GM18870 (cell line): ENCODE measurements around the gene AKAP13.

Experiments
- ATAC-seq: cut with Tn5 transposase; IDR thresholded peaks from one replicate; pipeline ENCODE4 v1.9.1; 2021; ENCODE audit warnings: moderate library complexity; ENCODE audit not compliant: unreplicated experiment

Gene AKAP13

DNA sequence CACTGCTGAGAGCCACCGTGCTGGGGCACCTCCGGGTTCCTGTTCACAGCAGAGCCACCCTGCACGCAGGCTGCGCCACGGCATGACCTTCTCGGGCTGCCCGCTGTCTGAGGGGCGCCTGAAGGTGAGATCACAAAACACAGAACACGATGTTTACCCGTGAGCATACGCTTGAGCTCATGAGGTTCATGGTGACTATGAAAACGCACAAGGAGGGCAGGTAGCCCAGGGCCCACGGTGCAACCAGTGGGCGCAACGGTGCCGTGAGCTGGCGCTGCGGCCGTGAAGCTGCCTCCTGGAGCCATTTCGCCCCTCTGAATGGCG is 378.2 kb downstream of the AKAP13 start:
- ATAC-seq: no peak

GRCh38 chr15:85759376-85759775 is 379.0 kb downstream of the AKAP13 start:
- no peak for ATAC-seq

GRCh38 chr15:85760049-85760448 is 379.6 kb downstream of the AKAP13 start:
- ATAC-seq: no peak

- ATAC-seq: no peak
Measured at GRCh38 chr15:85760531-85761371, 380.3 kb downstream of the AKAP13 start.

GRCh38 chr15:85761635-85762034 is 381.2 kb downstream of the AKAP13 start:
- ATAC-seq: no peak

DNA sequence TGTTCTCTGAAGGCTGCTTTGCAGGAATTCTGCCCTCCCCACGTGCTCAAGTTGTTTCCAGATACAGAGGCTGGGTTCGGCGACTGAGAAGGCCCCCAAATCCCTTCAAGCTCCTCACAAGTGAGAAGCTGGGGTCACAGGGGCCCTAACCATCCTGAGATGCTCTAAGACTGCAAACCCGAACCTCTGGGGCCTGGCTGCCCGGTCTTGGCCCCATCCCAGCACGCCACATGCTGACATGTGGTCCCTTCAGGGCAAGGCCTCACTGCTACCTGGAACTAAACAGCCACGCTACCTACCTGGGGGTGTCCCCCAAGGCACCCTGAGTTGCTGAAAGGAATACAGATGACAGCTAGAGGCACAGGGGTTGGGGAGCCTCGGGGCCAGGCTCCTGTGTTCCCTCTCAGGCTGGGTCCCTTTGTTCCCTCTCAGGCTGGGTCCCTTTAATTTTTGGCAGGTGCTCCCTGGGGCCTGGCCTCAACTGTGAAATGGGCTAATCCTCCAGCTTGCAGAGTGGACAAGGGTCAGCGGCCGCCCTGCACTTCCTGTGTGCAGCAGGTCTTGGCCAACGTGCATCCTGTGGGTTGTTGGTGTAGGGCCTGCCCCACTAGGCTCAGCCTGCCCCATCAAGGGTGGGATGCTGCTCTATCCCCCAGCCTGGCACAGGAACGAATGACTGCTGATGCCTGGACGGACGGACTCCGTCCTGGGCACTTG is 381.8 kb downstream of the AKAP13 start:
- no peak for ATAC-seq

DNA sequence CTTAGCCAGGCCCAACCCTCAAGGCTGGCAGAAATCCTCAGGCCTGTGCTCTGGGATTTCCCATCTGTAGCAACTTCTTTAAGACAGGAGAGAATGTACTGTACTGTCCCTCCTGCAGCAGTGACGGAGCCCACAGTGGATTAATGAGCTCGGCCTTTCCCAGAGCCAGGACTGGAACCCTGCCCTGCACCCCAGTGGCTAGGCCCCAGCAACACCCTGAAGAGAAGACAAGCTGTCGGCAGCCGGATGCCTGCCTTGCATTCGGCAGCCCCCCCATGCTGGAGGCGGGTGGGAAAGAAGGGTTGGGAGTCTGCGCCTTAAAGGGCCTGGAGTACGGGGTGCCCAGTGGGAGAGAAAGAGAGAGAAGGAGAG is 382.3 kb downstream of the AKAP13 start:
- no peak for ATAC-seq

- no peak for ATAC-seq
Measured at GRCh38 chr15:85763157-85763556, 382.8 kb downstream of the AKAP13 start.

DNA sequence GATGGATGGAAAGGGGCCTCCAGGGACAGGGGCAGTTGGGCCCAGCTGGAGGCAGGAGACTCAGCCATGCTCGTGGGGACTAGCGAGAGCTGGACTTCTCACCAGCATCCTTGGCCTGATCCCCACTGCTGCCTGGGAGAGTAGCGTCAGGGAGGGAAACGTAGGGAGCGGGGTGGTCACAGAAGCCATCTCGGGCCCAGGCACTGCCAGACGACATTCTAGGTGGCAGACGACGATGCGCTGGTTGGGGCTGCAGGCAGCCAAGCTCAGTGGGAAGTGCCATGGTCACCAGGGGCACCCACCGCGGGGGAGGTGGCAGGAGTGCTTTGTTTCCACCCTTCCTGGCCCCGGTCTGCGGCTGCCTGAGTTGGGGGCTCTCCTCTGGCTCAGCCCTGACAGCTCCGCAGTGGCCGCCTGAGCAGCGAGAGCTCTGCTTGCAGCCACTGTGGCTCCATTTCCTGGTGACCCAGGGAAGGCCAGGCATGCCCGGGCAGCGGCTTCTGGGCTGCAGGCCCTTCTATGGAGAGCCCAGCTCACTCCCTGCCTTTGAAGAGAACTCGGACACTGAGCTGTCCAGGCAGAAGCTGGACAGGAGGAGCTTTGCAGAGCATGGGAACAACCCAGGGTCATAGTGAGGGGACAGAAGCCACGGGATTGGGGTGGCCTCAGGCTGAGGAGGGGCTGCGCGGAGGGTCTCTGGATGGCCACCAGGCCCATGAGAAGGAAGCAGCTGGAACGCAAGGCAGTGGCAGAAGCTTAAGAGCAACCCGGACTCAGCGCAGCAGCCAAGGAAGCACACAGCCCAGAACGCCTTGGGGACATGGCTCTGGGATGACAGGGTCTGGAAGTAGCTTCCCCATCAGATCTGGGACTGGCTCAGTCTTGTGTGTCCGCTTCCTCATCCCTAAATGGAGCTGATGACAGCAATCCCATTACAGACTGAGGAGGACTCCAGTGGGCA is 383.6 kb downstream of the AKAP13 start:
- no peak for ATAC-seq

GRCh38 chr15:85764649-85765277 is 384.4 kb downstream of the AKAP13 start:
- ATAC-seq: no peak

GRCh38 chr15:85766001-85766831 is 385.8 kb downstream of the AKAP13 start:
- ATAC-seq: no peak

- no peak for ATAC-seq
Measured at GRCh38 chr15:85767785-85768529, 387.6 kb downstream of the AKAP13 start.

DNA sequence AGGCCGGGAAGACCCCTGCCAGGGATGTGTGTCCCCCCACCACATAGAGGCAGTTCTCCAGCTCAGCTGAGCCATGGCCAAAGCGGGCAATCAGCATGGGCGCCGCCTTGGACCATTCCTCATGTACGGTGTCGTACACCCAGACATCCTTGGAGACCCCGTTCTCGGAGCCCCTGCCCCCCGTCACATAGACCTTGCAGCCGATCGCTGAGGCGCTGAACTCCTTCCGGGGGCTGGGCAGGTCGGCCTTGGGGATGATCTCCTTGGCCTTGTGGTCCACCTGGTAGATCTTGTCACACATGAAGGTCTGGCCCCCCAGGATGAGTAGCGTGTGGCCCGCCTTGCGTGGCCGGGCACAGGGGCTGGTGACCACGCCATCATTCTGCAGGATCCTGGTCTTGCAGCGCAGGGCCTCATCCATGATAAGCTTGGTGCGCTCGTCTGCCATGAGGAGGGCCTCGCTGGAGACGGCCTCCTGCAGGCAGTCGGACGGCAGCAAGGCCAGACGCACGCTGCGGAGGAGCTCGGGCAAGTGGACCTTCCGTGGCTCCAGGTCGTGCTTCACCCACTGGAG is 388.3 kb downstream of the AKAP13 start:
- no peak for ATAC-seq

DNA sequence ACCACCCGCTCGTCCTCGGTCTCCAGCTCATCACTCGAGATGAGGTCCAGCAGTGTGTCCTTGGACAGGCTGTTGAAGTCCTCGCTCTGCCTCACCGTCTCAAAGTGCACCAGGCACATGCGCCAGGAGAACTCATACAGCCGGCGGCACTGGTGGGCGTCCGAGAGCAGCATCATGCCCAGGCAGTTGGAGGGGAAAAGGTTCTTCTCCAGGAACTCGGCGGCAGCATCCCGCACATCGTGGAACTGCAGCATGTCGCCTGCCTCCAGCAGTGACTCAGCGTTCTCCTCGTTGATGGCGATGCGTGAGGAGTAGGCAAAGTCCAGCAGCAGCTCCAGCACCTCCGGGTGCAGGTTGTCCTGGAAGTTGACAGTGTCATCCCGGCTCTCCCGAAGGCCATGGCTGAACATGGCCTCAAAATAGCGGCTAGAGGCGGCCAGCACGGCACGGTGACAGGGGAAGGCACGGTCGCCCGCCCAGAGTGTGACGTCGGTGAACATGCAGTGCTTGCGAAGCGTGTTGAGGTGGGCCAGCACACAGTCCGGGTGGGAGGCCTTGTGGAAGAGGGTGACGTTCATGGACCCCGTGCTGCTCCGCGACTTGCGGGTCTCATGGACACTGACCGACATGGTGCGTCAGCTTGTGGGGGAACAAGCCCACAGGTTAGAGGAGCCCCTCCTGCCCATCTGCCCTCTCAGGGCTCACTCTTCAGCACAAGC is 388.9 kb downstream of the AKAP13 start:
- no peak for ATAC-seq

GRCh38 chr15:85770096-85771041 is 390.0 kb downstream of the AKAP13 start:
- ATAC-seq: no peak

GRCh38 chr15:85771271-85771670 is 390.9 kb downstream of the AKAP13 start:
- ATAC-seq: no peak

GRCh38 chr15:85771781-85772445 is 391.5 kb downstream of the AKAP13 start:
- no peak for ATAC-seq
